CD4-positive, alpha-beta T cell (primary cell): ENCODE results near the gene KCTD6. TPM values are rescaled to one million over a fixed set of nuclear protein-coding genes. Genes with fewer than 3 reads are reported as not detected.

Experiments
- ATAC-seq: fragments of 200-7000 bp; cut with Tn5 transposase; one replicate; pipeline ENCODE4 v1.10.0; 2022; ENCODE audit warnings: mild to moderate bottlenecking; ENCODE audit not compliant: poor library complexity
- CTCF ChIA-PET: fragments of 350-600 bp; sonication (Branson Sonifier 250); formaldehyde crosslinking; loops from one replicate; lab custom pipeline; 2021; ENCODE audit warnings: antibody characterized with exemption, inconsistent platforms; lab: Charles Lee
- POLR2A ChIA-PET: fragments of 350-600 bp; sonication (Branson Sonifier 250); formaldehyde crosslinking; loops from one replicate; lab custom pipeline; 2021; ENCODE audit warnings: antibody characterized with exemption, inconsistent platforms; lab: Charles Lee
- DNase-seq, 14 experiments: peaks; one replicate each; pipeline ENCODE4 v3.0.0-alpha.2; 2013 to 2020; ENCODE audit warnings: mixed read lengths in 2 of 14
- H3K27ac ChIP-seq, 2 donors: one replicate each; pipeline versions ENCODE4 v1.5.1 to v1.7.0; 2013; ENCODE audit warnings: low read length in 2 of 2, low read depth in 1 of 2, mild to moderate bottlenecking in 1 of 2
- H3K27me3 ChIP-seq, 2 experiments: 1 replicate in 1 of 2; 2 replicates in 1 of 2; pipeline versions ENCODE4 v1.6.1 to v1.7.0; 2013; ENCODE audit warnings: low read length in 2 of 2, control low read depth in 1 of 2, mild to moderate bottlenecking in 1 of 2, moderate library complexity in 1 of 2; ENCODE audit not compliant: insufficient read depth in 2 of 2, control insufficient read depth in 1 of 2
- H3K36me3 ChIP-seq: one replicate; pipeline ENCODE4 v1.6.1; 2013; ENCODE audit warnings: low read length, control low read depth; ENCODE audit not compliant: insufficient read depth
- H3K4me1 ChIP-seq: one replicate; pipeline ENCODE4 v1.6.1; 2013; ENCODE audit warnings: low read length, control low read depth; ENCODE audit not compliant: insufficient read depth
- H3K4me3 ChIP-seq: one replicate; pipeline ENCODE4 v1.5.1; 2013; ENCODE audit warnings: mild to moderate bottlenecking, low read length, moderate library complexity
- H3K9me3 ChIP-seq, 2 experiments: 1 replicate in 1 of 2; 2 replicates in 1 of 2; pipeline versions ENCODE4 v1.6.1 to v1.7.0; 2013; ENCODE audit warnings: low read length in 2 of 2, mild to moderate bottlenecking in 2 of 2, control low read depth in 1 of 2, moderate library complexity in 1 of 2; ENCODE audit not compliant: control insufficient read depth in 1 of 2, insufficient read depth in 1 of 2
- H3K27ac Mint-ChIP-seq: one replicate; pipeline ENCODE4 v1.8.0; 2020; ENCODE audit warnings: mixed read lengths
- H3K27me3 Mint-ChIP-seq: one replicate; pipeline ENCODE4 v1.8.0; 2021; ENCODE audit warnings: mixed read lengths
- H3K36me3 Mint-ChIP-seq: one replicate; pipeline ENCODE4 v1.8.0; 2021; ENCODE audit warnings: low read depth, mixed read lengths
- H3K4me1 Mint-ChIP-seq: one replicate; pipeline ENCODE4 v1.8.0; 2021; ENCODE audit warnings: low read depth, mixed read lengths
- H3K4me3 Mint-ChIP-seq: one replicate; pipeline ENCODE4 v1.8.0; 2020; ENCODE audit warnings: mild to moderate bottlenecking, mixed read lengths
- H3K9me3 Mint-ChIP-seq: one replicate; pipeline ENCODE4 v1.8.0; 2020; ENCODE audit warnings: mixed read lengths
- intact Hi-C, 2 experiments: fragments of 100-400 bp; cut with DNase I in 1 of 2; cut with micrococcal nuclease in 1 of 2; formaldehyde crosslinking; loops; one replicate each; pipeline versions ENCODE4 v1.15.1 to v1.9.0; 2023 to 2025; cut with DNase I, micrococcal nuclease
- total RNA-seq, 174 experiments: library from RNA in 2 of 174; stranded (reverse) in 2 of 174; gene quantifications; one replicate each; pipeline ENCODE4 v1.2.3 and lab custom pipeline; 2021 to 2026
- TF ChIP-seq, protein P1 (sequence below): fragments of 200-600 bp; IDR thresholded peaks from one replicate; pipeline ENCODE4 v1.8.0; 2022; ENCODE audit warnings: antibody characterized with exemption, mild to moderate bottlenecking

The KCTD6 gene
- total RNA-seq, 2 experiments from 2014 or later = 3.8 to 5.0 TPM

- DNase-seq (no peak), ATAC-seq (no peak)
- Mint-ChIP-seq H3K27me3 (no peaks in the 10 kb centered on the region), H3K27ac (no peak overlapping the region), H3K4me1 (no peaks in the 10 kb centered on the region), H3K36me3 (no peaks in the 10 kb centered on the region), H3K4me3 (no peak overlapping the region), H3K9me3 (no peaks in the 10 kb centered on the region)
- Histone ChIP-seq H3K36me3 (no peaks in the 10 kb centered on the region), H3K9me3 (no peaks in the 10 kb centered on the region), H3K4me1 (no peaks in the 10 kb centered on the region), H3K27ac (no peak overlapping the region), H3K4me3 (no peak overlapping the region), H3K27me3 (no peaks in the 10 kb centered on the region)
- CTCF ChIA-PET = no interaction called here
- intact Hi-C loops = no loop called here
- TF ChIP-seq, protein P1, sequence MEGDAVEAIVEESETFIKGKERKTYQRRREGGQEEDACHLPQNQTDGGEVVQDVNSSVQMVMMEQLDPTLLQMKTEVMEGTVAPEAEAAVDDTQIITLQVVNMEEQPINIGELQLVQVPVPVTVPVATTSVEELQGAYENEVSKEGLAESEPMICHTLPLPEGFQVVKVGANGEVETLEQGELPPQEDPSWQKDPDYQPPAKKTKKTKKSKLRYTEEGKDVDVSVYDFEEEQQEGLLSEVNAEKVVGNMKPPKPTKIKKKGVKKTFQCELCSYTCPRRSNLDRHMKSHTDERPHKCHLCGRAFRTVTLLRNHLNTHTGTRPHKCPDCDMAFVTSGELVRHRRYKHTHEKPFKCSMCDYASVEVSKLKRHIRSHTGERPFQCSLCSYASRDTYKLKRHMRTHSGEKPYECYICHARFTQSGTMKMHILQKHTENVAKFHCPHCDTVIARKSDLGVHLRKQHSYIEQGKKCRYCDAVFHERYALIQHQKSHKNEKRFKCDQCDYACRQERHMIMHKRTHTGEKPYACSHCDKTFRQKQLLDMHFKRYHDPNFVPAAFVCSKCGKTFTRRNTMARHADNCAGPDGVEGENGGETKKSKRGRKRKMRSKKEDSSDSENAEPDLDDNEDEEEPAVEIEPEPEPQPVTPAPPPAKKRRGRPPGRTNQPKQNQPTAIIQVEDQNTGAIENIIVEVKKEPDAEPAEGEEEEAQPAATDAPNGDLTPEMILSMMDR = no peak
- POLR2A ChIA-PET = no interaction called here
Observed at GRCh38 chr3:58521917-58522631, 30.2 kb downstream of the KCTD6 start.

- Mint-ChIP-seq H3K4me1 (no peaks in the 10 kb centered on the region), H3K27ac (no peak overlapping the region), H3K4me3 (no peak overlapping the region), H3K27me3 (no peaks in the 10 kb centered on the region), H3K36me3 (no peaks in the 10 kb centered on the region), H3K9me3 (no peaks in the 10 kb centered on the region)
- H3K27me3 ChIP-seq = no peaks in the 10 kb centered on the region
- TF ChIP-seq, protein P1 = no peak
- no peaks in the 10 kb centered on the region for H3K36me3 ChIP-seq
- CTCF ChIA-PET = no interaction called here
- intact Hi-C loops = no loop called here
- POLR2A ChIA-PET = no interaction called here
- ATAC-seq = no peak
- no peaks in the 10 kb centered on the region for H3K9me3 ChIP-seq
- H3K4me3 ChIP-seq = no peak overlapping the region
- DNase-seq = no peak
- H3K27ac ChIP-seq = no peak overlapping the region
- H3K4me1 ChIP-seq = no peaks in the 10 kb centered on the region
Observed at GRCh38 chr3:58522759-58523425, 31.0 kb downstream of the KCTD6 start.

DNA sequence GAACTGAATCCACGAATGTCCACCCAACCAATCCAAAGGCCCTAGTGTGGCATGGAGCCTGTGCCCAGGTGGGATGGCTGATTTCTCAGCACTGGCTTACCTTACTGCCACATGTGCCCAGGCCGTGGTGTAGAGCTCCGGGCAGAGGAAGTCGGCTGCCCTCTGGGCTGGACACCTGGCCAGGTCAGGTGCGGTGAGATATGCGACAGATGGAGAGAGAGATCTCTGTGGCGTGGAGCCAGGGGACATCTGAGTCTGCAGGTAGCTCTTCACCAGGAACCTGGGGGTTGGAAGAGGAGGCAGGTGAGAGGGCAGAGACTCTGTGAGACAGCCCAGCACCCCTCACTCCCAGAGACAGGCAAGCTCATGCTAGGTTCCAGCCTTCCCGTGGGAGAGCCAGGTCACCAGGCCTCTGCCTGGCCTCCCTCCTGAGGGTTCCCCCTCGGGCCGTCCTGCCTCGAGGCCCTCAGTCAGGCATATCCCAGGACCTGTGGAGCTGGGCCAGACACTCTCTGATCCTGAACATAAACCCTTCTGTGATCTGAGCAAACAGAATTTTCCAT lies 32.5 kb downstream of the KCTD6 start:
- no peak overlapping the region for H3K27ac ChIP-seq
- TF ChIP-seq, protein P1 = no peak
- H3K4me1 ChIP-seq = no peaks in the 10 kb centered on the region
- ChIA-PET CTCF (interaction anchor here (0.6 kb wide), 1 partner anchor 69 kb away, joined by 3 read pairs; no protein-coding TSS in a partner anchor), POLR2A (no interaction called here)
- Mint-ChIP-seq H3K36me3 (no peaks in the 10 kb centered on the region), H3K4me1 (no peaks in the 10 kb centered on the region), H3K27ac (no peak overlapping the region), H3K4me3 (no peak overlapping the region), H3K9me3 (no peaks in the 10 kb centered on the region), H3K27me3 (no peaks in the 10 kb centered on the region)
- intact Hi-C loops = no loop called here
- H3K9me3 ChIP-seq = no peaks in the 10 kb centered on the region
- H3K36me3 ChIP-seq = no peaks in the 10 kb centered on the region
- H3K27me3 ChIP-seq = no peaks in the 10 kb centered on the region
- no peak for ATAC-seq
- H3K4me3 ChIP-seq = no peak overlapping the region
- DNase-seq = no peak
